HG03196 (cell line): Measurements from ENCODE around the gene NUP160.
"Not testable (repeated sequence)": the region's sequence is repeated elsewhere in the genome, so short reads cannot be mapped to it uniquely, and the experiment has no call there.

Experiments used
- ATAC-seq: cut with Tn5 transposase; IDR thresholded peaks from one replicate; pipeline ENCODE4 v1.9.1; 2021; ENCODE audit not compliant: unreplicated experiment

Gene NUP160

DNA sequence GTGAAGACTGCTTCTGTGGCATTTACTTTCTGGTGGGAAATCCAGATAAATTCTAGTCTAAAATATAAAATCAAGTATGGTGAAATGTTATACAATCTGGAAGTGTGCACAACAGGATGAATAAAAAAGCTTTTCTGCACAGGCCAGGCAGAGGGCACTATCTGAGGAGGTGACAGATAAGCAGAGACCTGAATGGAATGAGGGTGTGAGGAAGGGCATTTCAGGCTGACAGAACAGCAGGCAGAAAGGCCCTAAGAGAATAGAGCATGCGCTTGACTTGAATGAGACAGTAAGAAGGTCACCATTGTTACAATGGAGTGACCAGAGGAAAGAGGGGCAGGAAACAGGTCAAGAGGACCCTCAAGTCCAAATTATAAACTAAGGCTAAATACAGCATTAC, 47.4 kb downstream of the NUP160 start:
- no peak for ATAC-seq

DNA sequence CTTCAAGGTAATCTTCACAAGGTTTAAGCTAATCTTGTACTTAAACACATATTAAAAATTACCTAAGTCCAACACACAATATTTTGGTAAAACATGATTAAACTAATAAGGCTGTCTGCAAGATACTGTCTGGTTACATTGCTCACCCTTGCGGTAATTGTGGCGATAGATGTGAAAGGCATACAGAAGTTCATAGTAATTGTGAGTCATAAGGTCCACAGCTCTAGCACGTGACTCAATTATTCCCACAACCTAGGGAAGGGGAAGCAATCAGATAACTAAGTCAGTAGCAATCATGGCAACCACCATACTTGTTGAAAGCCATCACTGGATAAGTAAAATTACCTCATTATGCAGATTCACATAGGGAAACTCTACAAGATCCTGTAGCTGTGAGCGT, 50.5 kb downstream of the NUP160 start:
- ATAC-seq: no peak

GRCh38 chr11:47791774-47792430, 56.2 kb downstream of the NUP160 start:
- no peak for ATAC-seq

DNA sequence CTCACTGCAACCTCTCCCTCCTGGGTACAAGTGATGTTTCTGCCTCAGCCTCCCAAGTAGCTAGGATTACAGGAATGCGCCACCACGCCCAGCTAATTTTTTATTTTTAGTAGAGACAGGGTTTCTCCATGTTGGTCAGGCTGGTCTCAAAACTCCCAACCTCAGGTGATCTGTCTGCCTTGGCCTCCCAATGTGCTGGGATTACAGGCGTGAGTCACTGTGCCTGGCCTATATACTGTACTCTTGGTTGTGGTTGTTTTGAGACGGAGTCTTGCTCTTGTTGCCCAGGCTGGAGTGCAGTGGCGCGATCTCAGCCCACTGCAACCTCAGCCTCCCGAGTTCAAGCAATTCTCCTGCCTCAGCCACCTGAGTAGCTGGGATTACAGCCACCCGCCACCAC, 58.1 kb downstream of the NUP160 start:
- ATAC-seq: not testable (repeated sequence)

- ATAC-seq: no peak
These were observed 60.0 kb downstream of the NUP160 start for GRCh38 chr11:47788181-47788580.

- ATAC-seq: no peak
These were observed 61.8 kb downstream of the NUP160 start for GRCh38 chr11:47786373-47786772.

DNA sequence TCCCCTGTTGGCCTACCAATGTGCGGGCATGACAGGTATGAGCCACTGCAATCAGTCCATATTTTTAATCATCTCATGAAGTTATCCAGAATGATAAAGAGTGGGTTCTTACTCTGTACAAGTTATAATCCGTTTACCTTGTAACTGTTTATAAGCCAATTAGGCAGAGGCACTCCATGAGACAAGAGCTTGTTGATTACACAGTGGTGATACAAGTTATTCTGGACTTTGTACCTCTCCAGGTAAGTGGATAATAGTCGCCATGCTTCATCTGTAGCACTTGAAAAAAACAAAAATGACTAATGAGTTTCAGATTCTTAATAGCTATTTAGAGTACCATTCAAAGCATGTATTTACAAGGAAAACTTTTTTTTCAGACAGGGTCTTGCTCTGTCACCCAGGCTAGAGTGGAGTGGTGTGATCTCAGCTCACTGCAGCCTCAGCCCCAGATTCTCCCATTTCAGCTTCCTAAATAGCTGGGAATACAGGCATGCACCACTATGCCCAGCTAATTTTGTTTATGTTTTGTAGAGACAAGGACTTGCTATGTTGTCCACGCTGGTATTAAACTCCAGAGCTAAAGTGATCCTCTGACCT, 63.3 kb downstream of the NUP160 start:
- ATAC-seq: no peak

DNA sequence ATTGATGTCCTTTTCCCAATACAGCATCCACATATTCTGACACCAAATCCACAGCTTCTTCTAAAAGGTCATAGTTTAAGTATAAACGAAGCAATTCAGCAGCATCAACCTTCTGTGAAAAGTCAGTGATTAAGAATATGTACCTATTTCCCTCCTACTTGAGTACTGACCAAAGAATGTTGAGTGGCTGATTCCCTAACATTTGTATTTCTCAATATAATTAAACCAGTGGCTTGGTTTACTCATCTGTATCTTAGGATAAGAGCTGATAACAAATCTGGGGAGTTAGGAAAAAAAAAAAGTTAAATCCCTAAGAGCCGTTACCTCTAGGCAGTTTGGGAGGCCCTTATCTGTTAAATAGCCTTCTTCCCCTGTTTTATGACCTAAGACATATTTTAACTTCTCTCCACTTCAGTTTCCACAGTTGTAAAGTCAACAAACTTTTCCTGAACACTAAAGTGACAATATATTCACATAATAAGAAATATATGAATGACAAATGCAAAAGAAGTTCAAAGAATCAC, 65.0 kb downstream of the NUP160 start:
- ATAC-seq: no peak

DNA sequence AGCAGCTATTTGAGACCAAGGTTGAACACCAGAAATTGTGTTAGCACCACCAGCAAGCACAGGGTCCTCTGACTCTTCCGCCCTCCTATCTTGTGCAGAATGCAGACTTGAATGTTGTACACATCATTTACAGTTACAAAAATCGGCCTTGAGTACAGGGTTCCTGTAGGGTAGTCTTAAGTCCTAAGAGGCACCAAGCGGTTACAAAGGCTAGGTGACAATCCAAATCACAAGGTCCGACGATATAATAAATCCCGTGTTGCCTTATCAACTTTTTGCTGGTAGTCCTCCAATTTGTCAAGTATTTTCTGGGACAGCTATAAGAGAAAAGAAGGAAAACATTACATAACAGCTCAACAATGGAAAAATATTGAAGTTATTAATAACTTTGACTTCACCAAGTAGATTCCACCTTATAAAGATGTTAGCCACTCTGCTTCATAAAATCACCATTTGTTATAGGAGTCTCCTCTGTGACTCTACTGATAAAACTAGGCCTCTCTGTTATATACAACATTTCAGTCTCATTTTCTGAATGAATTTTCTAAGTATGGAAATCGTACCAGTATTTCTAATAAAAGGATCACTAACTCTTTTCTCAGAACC, 69.2 kb downstream of the NUP160 start:
- no peak for ATAC-seq

DNA sequence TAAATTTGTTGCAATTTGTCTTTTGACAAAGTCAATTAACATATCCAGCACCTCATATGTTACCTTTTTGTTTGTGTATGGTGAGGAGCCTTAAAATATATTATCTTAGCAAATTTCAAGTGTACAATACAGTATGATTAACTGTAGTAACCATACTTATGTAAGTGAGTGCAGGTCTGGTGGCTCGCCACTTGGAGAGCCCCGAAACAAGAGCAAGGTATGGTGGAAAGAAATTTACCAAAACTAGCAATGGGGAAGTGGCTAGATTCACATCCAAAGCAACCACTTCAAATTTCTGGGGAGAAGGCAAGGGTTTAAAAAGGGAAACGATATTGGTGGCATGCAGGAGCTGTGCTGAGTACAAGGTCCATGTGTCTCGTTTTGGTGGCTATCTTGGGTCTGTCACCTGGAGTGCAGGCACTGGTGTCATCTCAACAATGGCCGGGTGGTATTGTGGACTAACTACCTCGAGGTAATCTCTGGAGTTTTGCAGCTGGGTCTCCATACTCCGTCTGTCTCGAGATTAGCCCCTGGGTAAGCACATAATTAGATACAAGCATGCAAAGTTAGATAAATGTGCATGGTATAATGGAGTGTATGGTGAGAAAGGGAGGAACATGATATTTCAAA, 72.8 kb downstream of the NUP160 start:
- no peak for ATAC-seq

- no peak for ATAC-seq
These were observed 74.3 kb downstream of the NUP160 start for GRCh38 chr11:47773882-47774281.

DNA sequence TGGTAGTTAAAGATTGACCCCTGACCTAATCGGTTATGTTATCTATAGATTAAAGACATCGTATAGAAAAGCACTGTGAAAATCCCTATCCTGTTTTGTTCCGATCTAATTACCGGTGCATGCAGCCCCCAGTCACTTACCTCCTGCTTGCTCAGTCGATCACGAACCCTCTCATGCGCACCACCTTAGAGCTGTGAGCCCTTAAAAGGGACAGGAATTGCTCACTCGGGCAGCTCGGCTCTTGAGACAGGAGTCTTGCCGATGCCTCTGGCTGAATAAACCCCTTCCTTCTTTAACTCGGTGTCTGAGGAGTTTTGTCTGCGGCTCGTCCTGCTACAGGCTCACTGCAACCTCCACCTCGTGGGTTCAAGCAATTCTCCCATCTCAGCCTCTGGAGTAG, 78.6 kb downstream of the NUP160 start:
- ATAC-seq: not testable (repeated sequence)

DNA sequence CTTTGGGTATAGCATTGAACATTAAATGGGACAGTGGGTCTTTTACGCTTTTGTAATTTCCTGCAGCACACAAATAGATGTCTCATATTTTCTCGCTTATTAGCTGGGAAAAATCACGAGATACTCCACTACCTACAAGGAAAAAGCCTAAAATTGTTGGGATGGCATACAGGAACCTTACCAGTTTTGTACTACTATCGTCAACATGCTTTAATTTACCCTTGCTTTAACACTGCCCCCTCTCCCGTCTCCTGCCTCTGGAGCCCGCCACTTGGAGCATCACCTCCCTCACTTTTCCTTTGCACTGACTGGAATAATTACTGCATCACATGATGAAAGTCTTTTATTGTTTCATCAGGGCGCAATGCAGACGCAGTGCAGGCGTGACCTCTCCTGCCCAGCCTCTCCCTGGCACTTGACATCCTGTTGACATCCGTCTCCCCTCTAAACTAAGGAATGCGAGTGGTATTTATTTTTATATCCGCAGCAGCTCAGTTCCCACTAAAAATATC, 80.0 kb downstream of the NUP160 start:
- no peak for ATAC-seq

DNA sequence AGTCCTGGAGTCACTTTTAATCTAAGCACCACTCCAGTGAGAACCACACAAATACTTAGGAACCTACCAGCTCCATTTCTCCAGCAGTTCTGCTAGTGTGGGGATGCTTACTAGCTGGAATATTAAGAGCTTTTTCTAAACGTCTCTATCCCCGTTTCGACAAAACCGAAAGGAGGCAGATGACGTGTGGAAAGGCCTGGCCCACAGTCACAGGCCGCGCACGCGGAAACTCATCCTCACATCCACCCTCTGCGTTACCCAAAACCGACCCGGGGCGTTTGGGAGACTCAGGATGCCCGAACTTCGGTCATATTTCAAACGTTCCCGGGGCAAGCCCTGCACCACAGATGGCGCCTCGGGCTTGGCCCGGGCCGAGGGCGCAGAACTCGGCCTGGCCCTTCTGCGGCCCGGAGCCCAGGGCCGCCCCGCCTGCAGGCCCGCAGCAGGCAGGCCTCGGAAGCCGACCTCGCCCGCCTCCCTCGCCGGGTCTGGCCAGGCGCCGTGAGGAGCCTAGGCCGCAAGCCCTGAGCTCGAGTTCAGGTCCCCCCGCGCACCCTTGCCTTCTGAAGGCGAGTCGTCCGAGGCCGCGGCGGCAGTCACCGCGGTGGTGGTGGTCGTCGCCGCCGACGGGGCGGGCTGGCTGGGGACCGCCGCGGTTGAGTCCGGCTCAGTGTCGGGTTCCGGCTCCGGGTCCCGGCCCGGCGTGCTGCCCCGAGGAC, 81.5 kb downstream of the NUP160 start:
- peak; percentile 36 for ATAC-seq

DNA sequence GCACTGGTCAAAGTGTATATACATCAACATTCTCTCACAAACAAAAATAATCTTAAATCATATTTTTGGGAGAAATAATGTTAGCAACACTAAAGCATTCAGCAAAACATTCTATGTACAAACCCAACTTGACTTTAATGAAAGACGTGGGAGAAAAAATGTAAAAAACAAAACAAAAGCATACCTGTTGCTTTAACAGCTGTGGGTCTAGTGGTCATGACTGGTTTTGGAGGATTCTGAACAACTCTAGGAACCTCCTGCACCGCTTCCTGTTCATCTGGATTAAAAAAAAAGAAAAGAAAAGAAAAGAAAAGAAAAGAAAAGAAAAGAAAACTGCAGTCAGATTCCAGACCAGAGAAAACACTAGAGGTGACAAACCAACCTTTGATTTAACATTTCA, 83.1 kb downstream of the NUP160 start:
- ATAC-seq: no peak

DNA sequence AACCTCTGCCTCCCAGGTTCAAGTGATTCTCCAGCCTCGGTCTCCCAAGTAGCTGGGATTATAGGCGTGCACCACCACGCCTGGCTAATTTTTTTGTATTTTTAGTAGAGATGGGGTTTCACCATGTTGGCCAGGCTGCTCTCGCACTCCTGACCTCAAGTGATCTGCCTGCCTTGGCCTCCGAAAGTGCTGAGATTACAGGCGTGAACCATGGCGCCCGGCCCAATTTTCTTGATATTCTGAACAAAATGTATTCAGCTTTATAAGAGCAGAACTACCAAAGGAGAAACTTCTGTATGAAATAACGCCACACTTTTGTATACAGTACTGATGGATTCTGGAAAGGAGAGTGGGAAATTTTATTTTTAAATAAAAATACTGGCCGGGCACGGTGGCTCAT, 88.9 kb downstream of the NUP160 start:
- not testable (repeated sequence) for ATAC-seq

- ATAC-seq: no peak
These were observed 91.9 kb downstream of the NUP160 start for GRCh38 chr11:47756208-47756607.

- ATAC-seq: no peak
These were observed 97.4 kb downstream of the NUP160 start for GRCh38 chr11:47750725-47751124.

DNA sequence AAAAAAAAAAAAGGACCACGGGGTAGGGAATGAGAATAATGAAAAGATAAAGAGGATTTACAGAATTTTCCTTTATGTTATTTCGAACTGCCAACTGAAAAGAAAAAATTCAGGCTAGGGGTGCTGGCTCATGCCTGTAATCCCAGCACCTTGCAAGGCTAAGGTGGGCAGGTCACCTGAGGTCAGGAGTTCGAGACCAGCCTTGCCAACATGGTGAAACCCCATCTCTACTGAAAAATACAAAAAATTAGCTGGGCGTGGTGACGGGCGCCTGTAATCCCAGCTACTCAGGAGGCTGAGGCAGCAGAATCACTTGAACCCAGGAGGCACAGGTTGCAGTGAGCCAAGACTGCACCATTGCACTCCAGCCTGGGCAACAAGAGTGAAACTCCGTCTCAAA, 105.7 kb downstream of the NUP160 start:
- ATAC-seq: not testable (repeated sequence)

GRCh38 chr11:47737817-47738216, 110.3 kb downstream of the NUP160 start:
- ATAC-seq: not testable (repeated sequence)

GRCh38 chr11:47732271-47732670, 115.9 kb downstream of the NUP160 start:
- ATAC-seq: no peak
